ENCODE measurements around the gene PPP1R10.
A peak's percentile ranks its signal among the peaks of the same experiment; 100 is the strongest.

The PPP1R10 gene

DNA sequence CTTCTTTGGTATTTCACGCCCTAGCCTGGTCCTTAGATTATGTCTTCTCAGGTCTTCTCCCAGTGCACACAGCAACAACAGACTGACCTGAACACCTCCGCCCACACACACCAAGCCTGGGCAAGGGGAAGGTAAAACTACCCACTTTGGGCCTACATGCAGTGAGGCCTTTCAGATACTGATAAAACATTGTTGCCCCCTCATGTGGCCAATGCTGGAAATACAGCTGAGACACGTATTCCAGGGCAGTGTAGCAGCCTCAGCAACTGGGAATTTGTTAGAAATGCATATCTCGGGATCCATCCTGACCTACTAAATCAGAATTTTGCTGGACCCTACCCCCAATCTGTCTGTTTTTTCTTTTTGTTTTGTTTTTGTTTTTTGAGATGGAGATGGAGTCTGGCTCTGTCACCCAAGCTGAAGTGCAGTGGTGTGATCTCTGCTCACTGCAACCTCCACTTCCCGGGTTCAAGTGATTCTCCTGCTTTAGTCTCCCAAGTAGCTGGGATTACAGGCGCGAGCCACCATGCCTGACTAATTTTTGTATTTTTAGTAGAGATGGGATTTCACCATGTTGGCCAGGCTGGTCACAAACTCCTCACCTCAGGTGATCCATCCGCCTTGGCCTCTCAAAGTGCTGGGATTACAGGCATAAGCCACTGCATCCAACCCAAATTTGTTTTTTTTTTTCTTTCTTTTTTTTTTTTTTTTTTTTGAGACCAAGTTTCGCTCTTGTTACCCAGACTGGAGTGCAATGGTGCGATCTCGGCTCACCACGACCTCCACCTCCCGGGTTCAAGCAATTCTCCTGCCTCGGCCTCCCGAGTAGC, 19.5 kb downstream of the PPP1R10 start:
- DNase-seq: peak; percentile 88 to 90

DNA sequence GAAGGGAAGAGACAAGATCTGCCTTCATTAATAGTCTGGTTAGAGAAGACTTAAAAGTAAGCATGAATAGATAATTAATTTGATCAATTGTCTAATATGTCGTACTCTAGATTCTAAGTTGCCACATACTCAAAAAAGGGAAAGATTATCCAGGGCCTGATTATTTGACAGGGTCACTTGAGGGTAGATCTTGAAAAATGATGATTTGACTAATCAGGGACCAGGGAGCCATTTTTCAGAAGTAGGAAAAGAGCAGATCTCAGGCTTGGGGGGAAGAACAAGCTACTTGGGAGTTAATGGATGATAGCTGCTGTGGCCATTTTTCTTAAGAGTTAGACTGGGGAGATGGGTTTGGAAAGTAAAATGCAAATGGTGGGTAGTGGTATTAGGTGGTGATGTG, 24.8 kb downstream of the PPP1R10 start:
- no peak for DNase-seq

DNA sequence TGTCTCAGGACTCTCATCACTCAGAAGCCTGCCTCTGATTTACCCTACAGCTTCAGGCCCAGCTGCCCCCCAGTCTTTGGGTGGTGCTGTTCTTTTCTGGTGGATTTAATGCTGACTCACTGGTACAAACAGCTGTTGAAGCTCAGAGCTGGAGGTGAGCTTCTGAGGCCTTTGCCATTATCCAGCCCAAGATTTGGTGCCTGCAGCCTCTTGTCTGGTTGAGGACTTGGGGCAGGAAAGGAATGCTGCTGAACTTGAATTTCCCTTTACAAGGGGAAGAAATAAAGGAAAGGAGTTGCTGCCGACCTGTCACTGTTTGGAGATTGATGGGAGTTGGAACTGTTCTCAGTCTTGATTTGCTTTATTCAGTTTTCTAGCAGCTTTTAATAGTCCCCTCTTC, 26.0 kb downstream of the PPP1R10 start:
- DNase-seq: no peak

DNA sequence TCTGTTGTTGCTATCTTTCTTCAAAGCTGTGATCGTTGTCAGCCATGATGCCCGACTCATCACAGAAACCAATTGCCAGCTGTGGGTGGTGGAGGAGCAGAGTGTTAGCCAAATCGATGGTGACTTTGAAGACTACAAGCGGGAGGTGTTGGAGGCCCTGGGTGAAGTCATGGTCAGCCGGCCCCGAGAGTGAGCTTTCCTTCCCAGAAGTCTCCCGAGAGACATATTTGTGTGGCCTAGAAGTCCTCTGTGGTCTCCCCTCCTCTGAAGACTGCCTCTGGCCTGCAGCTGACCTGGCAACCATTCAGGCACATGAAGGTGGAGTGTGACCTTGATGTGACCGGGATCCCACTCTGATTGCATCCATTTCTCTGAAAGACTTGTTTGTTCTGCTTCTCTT, 26.5 kb downstream of the PPP1R10 start:
- no peak for DNase-seq

DNA sequence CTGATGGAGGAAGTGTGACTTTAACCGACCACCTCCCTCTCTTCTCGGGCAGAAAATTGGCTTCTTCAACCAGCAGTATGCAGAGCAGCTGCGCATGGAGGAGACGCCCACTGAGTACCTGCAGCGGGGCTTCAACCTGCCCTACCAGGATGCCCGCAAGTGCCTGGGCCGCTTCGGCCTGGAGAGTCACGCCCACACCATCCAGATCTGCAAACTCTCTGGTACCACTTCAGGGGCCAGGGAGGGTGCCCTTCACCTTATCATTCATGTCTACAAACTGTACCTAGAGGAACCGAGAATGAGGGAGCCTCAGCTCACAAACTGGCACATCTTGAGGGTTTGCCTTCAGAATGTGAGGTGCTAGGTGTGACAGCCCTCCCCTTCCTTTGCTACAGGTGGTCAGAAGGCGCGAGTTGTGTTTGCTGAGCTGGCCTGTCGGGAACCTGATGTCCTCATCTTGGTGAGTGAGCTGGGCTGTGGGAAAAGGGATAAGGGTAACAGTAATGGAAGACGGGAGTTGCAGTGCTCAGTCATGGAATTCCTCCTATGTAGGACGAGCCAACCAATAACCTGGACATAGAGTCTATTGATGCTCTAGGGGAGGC, 27.2 kb downstream of the PPP1R10 start:
- DNase-seq: no peak

DNA sequence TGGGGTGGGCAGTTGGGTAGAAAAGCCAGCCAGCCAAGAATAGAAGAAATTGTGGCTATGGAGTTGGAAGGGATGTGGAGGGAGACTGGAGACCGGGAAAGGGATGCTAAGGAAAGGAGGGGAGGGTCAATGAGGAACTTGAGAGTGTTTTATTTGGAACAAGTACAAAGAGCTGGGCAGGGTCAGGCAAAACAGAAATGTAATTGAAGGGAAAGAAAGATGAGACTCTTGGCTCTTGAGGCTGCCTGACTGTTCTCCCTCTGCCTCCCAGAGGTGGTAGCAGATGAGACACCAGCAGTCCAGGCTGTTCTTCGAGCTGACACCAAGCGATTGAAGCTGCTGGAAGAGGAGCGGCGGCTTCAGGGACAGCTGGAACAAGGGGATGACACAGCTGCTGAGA, 33.1 kb downstream of the PPP1R10 start:
- DNase-seq: no peak

DNA sequence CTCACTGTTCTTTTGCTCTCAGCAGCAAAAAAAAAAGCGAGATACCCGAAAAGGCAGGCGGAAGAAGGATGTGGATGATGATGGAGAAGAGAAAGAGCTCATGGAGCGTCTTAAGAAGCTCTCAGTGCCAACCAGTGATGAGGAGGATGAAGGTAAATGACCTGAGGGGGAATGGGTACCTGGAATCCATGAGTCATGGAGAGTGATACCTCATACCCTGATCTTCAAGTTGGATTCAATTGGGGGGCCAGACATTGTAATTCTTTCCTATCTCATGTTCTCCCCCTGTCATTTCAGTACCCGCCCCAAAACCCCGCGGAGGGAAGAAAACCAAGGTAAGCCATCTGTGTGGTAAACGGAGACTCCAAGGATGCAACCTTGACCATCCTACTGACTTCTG, 39.0 kb downstream of the PPP1R10 start:
- DNase-seq: no peak

DNA sequence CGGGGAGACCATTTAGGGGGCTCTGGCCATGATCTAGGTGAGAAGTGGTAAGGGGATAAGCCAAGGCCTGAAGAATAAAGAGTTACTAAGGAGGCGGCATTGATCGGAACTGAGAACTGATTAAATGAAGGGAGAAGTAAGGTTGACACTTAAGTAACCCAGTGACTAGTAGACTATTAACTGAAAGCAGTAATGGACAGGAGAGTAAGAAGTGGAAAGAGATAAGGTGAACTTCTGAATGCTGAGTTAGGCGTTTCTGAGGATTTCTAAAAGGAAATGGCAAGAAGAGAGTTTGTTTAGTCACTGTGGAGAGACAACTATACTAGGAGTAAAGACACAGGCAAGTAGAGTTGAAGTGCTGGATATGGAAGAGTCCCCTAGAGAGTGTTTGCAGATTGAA, 43.9 kb downstream of the PPP1R10 start:
- no peak for DNase-seq

DNA sequence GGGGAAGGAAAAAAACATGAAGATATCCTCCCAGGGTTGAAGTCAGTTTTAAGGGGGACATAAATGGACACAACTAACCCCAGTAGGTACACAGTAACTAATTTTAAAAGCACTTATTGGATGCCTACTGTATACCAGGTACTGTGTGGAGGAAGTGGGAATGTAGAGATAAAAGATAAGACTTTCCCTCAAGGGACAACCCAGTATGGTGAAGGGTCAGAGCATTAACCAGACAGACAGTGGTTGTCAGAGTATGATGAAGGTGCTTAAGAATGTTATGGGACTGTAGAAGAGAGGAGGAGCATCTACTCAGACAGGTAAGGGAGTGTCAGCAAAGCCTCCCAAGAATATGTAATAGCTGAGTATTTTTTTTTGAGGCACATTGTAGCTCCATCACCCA, 44.9 kb downstream of the PPP1R10 start:
- no peak for DNase-seq

DNA sequence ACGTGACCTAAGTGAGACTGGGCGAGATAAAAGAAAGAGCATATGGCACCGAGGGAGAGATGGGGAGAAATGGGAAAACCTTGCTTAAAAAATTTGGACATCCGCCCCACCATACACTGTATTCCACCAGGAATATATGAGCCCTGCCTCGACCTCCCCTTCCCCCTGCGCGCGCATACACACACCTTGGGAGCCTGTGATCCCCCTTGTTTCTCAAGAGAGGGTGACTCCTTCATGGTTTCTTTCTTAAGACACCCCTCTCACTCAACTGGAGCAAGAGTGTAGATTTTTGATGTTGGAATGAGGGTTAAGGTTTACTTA, 45.3 kb downstream of the PPP1R10 start:
- DNase-seq: no peak

DNA sequence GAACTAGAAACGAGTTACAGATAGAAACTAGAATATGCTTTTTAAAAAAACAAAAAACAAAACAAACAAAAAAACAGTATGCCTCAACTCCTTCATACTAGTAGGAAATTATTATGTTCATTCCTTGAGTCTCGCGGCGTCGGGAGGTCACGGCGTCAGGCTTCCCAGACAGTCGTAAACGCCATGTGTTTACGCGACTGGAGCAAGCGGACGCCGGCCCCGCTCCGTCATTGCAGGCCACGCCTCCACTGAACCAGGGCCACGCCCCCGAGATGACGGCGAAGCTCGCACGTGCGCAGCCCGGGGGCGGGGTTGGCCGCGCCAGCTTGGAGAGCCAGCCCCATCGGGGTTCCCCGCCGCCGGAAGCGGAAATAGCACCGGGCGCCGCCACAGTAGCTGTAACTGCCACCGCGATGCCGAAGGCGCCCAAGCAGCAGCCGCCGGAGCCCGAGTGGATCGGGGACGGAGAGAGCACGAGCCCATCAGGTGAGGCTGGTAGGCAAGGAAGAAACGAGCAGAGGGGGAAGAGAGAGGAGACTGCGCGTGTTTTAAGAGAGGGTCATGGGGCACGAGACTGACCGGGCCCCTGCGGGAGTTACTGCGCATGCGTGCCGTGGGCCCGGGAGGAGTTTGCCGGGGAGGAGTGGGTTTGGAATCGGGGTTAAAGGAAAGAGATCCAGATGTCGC, 45.8 kb downstream of the PPP1R10 start, which contains the start of gene ABCF1:
ABCF1 (plus strand) TSS at position 368 of the 687 bp plus-strand sequence; CDS start at position 414, 46 bp downstream.
- peak; percentile 100 for DNase-seq

DNA sequence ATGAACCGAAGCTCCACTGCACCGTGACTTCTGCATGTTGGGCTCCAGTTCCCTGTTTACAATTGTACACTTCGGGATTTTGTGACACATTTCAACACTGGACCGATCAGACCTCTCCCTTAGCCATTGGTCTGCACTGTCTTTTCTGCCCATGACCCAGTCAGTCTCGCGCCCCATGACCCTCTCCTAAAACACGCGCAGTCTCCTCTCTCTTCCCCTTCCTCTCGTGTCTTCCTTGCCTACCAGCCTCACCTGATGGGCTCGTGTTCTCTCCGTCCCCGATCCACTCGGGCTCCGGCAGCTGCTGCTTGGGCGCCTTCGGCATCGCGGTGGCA, 46.3 kb downstream of the PPP1R10 start:
- no peak for DNase-seq

DNA sequence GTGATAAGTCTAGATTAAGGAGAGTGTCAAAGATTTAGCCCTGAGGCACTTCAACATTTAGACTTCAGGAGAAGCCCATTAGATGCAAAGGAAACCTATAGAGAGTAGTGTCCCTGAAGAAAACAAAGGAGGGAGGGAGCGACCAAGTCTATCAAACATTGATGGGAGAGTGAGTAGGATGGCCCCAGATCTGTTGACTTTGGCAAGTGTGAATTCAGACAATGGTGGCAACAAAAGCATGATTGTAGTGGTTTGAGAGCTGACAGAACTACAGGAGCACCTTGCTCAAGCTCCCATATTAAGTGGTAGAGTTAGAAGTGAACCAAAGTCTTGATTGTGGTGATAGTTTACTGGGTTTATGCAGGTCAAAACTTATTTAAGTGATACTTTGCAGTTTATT, 46.8 kb downstream of the PPP1R10 start:
- DNase-seq: no peak

DNA sequence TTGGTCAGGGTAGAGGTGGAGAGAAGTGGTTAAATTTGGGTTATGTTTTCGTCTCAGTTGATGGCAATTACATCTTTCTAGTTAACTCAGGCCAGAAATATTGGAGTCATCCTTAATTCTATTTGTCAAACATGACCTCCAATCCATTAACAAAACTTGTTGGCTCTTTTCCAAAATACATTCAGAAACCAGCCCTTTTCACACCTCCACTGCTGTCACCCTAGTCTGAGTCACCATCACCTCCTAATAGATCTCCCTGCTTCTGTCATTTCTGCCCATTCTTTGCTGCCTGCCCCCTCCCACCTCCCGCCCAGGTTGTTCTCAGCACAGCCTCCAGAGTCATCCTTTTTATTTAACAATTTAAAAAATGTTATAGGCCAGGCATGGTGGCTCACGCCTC, 48.8 kb downstream of the PPP1R10 start:
- DNase-seq: peak; percentile 57 to 58

DNA sequence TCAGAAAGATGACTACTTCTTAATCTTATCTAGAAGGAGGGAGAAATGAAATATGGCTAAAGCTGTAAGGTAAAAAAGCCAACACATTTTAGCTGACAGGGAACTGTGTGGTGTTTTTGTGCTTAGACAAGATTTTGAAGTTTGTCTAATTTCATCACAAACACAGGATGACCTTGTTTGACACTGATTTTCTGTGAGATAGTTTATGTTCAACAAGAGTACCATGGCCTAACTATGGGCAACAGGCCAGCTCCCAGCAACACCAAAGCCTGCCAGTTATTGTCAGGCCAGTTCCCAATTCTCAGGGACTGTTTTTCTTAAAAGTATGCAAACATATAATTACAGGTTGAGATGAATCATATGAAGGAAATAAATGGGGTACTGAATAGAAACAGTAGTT, 51.3 kb downstream of the PPP1R10 start:
- DNase-seq: no peak

DNA sequence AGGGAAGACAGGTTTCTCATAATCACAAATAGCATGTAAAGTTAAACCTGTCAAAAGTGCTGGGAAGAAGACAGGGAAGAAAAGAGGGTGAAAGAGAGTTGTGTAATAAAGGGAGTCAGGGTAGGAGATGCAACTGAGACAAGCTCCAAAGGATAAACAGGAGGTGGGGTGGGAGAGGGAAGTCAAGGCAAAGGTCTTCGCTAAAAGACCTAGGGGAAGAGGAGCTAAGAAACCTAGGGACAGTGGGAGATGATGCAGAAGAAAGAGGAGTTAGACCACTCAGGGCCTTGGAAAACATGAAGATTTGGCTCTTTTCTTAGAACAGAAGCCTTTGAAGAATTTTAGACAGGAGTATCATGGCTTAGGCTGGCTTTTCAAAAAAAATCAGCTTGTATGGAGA, 52.9 kb downstream of the PPP1R10 start:
- DNase-seq: no peak

DNA sequence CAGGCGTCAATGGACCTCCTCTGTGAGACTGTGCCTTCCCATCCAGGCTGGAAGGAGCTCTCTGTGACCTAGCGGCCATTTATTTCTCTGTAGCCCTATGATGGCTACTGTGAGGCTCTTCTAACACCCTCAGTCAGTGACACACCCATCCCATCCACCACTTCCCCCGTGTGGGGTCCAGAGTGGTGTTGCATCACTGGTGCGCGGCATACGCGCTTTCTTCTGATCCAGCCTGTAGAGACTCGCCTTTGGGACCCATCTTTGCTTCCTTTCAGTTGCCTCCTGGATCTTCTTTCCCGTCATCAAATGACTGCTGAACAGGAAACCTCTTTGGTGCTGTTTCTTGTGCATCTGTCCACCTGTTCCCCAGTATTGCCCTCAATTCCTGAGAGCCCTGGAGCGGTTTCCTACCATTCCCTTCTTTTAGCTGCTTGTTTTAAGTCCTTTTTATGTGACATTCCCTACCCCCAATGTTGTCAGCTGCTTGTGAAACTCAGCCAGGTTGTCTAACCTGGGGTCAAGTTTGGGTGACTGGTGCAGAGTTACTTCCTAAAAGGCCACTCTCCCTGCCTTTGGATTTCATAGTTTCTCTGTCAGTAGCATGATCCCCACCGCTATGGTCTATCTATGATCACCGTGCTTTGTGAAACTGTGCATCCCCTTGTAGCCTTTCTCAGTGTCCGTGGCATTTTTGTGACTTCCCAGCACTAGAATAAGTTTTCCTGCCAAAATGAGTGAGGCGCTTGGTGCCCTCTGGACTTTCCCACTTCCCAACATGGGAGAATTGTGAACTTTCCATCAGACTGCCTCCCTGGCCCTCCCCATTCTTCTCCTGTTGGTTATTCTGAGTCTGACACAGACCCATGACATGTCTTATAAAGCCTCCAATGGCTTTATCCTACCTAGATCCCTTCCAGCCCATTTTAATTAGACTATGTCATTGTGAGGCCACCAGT, 54.3 kb downstream of the PPP1R10 start:
- no peak for DNase-seq

DNA sequence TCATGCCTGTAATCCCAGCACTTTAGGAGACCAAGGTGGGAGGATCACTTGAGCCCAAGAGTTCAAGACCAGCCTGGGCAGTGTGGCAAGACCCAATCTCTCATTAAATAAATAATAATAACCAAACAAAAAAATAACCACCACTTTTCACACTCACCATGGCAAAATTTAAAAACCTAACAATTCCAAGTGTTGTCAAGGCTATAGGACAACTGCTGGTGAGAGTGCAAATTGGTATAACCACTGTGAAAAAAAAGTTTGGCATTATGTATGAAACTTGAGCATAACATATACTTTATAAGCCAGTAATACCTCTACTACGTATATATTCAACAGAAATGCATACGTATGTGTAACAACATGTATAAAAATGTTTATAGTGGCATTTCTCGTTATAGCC, 56.1 kb downstream of the PPP1R10 start:
- no peak for DNase-seq

DNA sequence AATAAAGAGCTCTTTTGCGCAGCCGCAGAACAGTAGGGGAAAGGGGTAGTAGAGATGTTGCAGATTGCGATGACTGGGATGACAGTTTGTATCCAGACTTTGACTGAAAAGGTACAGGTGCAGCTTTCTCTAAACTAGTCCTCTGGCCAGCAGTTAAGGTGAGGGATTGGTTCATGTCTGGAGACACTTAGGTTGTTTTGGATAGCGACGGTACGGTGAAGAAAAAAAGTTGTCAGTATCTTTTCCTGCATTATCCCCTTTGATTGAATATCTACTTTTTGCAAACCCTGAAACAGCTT, 59.4 kb downstream of the PPP1R10 start:
- DNase-seq: no peak

DNA sequence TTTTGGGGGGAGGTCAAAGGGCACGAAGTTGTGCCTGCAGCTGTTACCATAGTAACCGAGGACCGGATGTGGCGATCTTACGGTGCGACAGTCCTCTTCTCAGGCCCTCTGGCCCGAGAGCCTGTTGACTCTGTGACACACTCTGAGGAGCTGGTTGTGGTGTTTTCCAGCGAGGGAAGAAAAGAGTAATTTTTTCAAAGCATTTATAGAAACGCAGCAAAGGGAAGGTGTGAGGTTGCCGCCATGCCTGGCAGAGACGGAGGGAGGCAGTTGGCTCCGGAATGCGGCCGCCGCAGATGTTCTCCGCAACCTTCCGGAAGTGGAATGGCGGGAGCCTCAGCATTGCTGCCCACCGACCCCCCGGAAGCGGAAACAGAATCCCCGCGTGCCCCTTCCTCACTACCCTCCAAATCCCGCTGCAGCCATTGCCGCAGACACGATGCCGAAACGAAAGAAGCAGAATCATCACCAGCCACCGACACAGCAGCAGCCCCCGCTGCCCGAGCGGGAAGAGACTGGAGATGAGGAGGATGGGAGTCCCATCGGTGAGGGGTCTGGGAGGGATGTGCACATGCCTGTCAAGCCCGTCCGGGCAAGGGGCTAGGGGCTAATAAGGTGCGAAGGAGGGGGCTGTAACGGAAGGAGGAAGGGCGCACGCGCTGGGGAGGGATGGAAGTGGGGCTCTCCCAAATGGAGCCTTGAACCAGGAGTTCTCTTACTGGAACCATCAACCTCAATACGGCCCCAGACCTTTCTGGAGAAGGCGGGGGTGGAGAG, 59.9 kb downstream of the PPP1R10 start, which contains the start of gene PRR3:
PRR3 (plus strand) TSS at position 390 of the 777 bp plus-strand sequence; CDS start at position 440, 50 bp downstream.
- DNase-seq: peak; percentile 90 to 92

DNA sequence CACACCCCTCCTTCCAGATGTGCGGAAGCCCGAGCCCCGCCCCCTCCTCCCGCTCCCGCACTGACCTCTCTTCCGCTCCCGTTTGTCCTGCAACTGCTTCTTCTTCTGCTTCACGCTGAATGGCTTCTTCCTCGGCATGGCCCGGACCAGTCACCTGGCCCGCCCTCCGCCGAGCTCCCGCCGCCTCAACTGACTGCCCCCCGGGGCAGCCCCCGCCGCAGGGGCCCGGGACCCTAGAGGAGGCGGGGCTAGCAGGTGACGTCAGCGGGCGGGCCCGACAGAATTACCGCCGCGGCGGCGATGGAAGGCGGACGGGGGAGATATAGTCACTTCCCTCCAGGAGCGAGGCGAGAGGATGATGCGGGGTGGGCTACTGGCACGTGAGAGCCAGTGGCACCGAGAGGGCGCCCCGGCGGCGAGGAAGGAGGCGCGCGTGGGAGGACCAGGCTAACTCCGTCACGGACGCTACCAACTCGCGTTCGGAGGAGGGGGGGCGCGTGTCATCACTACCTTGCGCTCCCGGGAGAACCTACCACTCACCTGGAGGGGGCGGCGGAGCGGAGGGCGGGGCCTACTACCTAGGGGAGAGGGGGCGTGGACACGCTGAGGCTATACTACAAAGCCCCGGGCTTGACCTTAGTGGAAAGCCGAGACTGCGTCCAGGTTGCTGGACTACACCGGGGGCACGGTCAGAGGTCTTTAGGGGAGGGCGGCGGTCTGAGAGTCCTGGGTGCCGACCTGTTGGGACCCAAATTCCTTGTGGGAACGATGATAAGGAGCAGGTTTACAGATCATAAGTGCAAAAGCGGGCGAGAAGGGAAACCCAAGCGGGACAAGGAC, 60.8 kb downstream of the PPP1R10 start, which contains the start of gene GNL1:
GNL1 (minus strand) TSS at position 424 of the 840 bp plus-strand sequence; CDS start at position 138, 286 bp downstream.
- DNase-seq: peak; percentile 99 to 100

DNA sequence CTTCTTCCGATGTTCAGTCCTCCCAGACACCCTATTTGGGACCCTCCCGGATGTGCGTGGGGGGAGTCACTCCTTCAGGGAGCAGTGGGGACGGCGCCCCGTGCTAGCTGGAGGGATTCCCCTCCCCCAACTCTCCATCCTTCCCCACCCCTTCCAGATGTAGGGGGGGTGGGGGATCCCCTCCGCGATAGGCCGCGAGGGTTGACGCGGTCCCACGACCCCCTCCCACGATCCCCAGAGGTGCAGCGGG, 61.3 kb downstream of the PPP1R10 start:
- DNase-seq: no peak

Measured in activated T-cell treated with anti-CD3 and anti-CD28 coated beads, Interleukin-2, amount 50 U/mL, for 48 hours (primary cell).